K562 treated with DMSO at 1 percent for 12 hours (cell line): ENCODE measurements around the gene APPL2. TPM values are rescaled to one million over a fixed set of nuclear protein-coding genes. Genes with fewer than 3 reads are reported as not detected.

Experiments used
- total RNA-seq: library from RNA; unstranded; fragments of 300-600 nt; gene quantifications from 2 replicates; pipeline ENCODE4 v1.2.3, GENCODE V29; 2022; ENCODE audit not compliant: insufficient read depth

APPL2 gene, protein sequence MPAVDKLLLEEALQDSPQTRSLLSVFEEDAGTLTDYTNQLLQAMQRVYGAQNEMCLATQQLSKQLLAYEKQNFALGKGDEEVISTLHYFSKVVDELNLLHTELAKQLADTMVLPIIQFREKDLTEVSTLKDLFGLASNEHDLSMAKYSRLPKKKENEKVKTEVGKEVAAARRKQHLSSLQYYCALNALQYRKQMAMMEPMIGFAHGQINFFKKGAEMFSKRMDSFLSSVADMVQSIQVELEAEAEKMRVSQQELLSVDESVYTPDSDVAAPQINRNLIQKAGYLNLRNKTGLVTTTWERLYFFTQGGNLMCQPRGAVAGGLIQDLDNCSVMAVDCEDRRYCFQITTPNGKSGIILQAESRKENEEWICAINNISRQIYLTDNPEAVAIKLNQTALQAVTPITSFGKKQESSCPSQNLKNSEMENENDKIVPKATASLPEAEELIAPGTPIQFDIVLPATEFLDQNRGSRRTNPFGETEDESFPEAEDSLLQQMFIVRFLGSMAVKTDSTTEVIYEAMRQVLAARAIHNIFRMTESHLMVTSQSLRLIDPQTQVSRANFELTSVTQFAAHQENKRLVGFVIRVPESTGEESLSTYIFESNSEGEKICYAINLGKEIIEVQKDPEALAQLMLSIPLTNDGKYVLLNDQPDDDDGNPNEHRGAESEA
- 3.8 and 7.4 TPM in 2 replicates for total RNA-seq

DNA sequence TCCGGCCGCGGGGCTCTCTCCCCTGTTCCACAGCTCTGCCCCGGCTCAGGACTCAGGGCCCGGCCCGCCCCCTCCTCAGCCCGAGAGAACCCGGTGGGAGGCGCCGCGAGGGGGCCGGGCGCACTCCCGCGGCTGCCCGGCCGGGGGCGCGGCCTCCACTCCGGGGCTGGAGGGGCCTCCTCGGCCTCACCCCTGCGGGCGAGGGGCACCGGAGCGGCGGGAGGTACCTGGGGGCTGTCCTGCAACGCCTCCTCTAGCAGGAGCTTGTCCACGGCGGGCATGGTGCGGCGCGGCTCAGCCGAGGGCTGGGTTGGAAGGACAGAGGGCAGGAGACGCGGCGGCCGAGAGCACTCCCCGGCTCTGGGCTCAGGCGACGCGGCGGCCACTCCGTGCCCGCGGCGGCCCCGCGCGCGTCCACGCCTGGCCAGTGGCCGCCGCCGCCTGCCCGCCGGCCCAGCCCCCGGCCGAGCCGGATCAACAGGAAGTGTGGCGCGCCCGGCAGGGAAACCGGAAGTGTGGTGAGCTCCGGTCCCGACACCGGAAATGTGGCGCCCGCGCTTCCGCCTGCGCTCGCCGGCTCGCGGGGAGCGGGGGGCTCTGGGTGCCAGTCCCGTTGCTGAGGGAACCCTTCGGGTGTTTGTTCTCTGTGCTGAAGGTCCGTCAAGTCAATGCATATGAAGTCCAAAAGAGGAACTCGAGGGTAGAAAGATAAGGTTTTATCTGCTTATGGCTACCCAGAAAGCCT, at the start of gene APPL2:
TSS of gene APPL2 (minus strand) at position 443 of the 745 bp plus-strand sequence. CDS start at position 281, 162 bp downstream.

Other genes with a start within 250 kb of the APPL2 start
- 5.4 and 10.5 TPM in 2 replicates for gene NOPCHAP1, start 249.9 kb downstream of the APPL2 start, total RNA-seq
- 3.5 and 19.1 TPM in 2 replicates for gene ALDH1L2, start 151.7 kb downstream of the APPL2 start, total RNA-seq
- gene WASHC4, start 128.4 kb downstream of the APPL2 start, total RNA-seq, result 15.1 and 20.1 TPM in 2 replicates
- 1.1 TPM in 1 of 2 replicates, not detected in the other for gene C12orf75, start 94.5 kb upstream of the APPL2 start, total RNA-seq